Endothelial cell of hepatic sinusoid (primary cell): ENCODE results near the gene C2CD5.
"Not testable (repeated sequence)": the region's sequence is repeated elsewhere in the genome, so short reads cannot be mapped to it uniquely, and the experiment has no call there.

Source experiments
- in situ Hi-C: cut with HindIII; loops from 2 replicates; pipeline ENCODE4 v1.10.0; 2017; ENCODE audit warnings: low sequenced_read_pairs

The C2CD5 gene

DNA sequence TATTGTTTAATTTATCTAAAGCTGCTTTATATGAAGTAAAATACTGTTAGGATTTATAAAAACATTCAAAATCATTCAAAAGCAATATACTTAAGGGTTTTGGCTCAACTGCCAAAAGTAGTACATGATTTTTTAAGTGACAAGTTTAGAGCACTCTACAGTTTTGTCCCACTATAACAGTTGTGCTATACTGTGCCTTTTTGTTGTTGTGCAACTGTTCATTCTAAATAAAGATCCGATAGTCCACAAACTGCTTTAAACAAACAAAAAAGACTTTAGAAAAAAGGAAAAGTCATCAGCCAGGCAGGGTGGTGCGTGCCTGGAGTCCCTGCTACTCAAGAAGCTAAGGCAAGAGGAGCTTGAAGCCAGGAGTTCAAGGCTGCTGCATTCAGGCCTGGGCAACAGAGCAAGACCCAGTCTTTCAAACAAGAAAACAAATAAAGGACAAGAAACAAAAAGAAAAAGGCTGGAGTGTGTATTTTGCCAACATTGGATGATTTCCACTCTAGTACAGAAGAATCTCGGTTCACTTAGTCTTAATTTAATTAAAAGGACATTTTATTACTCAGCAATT, 7.3 kb downstream of the C2CD5 start:
- in situ Hi-C loops = no loop called here

DNA sequence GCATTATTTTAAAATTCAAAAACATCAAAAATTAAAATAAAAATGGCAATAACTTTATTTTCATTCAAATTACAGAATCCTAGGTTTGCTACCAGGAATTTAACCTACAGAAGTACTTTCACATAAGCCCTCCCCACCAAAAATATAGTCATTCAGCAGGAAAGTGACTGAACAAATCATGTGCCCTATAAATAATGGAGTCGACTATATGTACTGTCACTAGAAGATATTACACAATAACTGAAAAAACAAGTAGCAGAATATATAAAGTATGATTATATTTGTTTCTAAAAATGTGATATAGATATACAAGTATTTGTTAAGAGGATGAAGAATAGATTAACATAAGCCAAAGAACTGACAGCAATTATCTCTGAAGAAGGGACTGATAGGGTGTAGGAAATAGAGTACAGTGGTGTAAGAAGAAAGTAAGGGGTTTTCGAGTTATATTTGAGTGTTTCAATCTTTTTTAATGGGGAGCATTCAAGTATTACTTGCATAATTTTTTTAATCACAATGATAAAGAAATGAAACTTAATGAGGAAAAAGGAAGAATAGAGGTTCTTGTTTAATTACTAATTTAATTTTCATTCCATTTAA, 7.9 kb downstream of the C2CD5 start:
- in situ Hi-C loops = no loop called here

DNA sequence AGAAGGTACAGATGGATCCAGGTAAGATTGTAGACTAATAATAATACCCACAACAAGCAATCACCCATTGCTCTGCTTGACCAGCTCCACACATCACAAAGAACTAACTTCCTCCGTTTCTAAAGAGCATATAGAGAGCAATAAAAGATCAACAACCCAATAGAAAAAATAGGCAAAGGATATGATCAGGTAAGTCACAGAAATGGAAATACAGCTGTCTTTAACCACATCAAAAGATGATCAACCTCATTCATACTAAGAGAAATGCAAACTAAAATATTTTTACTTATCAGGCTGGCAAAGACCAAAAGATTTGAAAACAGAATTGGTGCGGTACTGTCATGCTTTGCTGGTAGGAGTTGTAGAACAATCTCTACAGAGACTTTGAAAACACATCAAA, 8.9 kb downstream of the C2CD5 start:
- in situ Hi-C loops = no loop called here

- in situ Hi-C loops = no loop called here
Measured at GRCh38 chr12:22535038-22535437, 9.3 kb downstream of the C2CD5 start.

GRCh38 chr12:22533155-22533554, 11.2 kb downstream of the C2CD5 start:
- in situ Hi-C loops = no loop called here

GRCh38 chr12:22532317-22532716, 12.0 kb downstream of the C2CD5 start:
- in situ Hi-C loops = no loop called here

DNA sequence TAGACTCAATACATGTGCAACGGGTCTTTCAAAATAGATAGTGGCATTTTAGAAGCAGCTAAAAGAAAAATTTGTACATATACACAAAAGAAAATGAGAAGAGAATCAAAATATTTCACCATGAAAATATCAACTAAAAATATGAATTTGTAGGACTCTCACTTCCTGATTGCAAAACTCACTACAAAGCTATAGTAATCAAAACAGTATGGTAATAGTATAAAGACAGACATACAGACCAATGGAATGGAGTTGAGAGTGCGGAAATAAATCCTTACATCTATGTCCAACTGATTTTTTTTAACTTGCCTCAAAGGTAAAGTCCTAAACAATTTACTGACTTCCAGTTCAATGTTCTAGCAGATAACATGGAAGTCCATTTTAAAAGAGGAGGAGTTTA, 13.1 kb downstream of the C2CD5 start:
- in situ Hi-C loops = no loop called here

DNA sequence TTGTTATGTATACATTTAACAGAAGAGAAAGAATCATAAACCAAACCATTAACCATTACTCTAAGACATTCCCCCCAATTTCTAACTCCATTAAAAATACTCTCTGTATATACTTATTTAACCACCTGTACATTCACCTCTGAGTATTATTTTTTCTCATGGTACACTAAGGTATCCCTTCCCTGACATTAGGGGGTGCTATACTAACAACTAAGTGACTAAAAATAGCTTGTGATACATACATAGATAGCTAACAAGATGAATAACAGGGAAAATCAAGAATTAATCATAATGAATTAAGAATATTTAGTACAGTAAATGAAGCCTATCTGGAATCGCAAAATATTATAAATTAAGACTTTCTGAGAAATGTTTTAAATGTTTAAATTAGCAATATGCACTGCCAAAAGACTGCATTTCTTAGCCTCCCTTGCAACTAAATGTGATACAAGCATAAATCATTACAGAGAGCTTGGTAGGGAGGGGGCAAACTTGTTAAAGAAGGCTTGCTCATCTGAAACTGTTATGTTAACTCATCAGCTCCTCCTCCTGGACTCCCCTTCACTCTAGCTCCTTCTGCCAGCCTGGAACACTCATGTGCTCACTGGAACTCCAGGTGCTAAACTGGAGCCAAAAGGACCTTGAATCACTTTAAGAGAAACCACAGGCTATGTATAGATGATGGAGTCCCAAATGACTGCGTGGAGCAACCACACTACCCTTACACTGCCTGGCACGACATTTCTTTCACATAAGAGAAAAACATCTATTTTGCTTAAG, 14.9 kb downstream of the C2CD5 start:
- in situ Hi-C loops = no loop called here

DNA sequence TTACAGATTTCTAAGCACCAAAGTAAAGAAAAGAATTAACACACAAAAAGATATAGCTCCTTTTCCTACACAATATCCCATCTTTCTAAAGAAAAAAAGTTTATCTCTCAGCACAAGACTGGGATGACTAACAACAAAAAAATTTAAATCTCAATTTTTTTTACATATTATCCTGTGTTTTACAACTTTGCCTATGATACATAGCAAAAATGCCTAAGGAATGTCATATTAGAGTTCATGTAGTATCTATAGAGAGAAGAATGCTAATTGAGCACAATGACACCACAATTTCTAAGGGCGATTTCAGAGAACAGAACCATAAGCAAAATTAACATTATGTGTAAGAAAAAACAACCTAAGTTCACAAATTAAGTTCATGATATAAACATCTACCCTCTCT, 16.3 kb downstream of the C2CD5 start:
- in situ Hi-C loops = no loop called here

DNA sequence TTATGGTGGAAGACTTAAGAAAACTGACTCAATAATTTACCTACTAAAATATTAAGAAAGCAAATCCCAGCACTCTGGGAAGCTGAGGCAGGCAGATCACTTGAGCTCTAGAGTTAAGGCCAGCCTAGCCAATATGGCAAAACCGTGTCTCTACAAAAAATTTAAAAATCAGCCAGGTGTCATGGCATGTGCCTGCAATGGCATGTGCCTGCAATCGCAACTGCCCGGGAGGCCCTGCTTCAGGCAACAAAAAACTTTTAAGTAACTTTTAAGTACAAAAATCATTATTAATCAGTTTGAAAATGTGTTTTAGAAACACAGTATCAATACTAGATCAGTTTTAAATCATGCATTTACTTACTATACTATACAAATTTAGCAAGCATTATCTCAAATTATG, 17.5 kb downstream of the C2CD5 start:
- in situ Hi-C loops = no loop called here

GRCh38 chr12:22525426-22525825, 18.9 kb downstream of the C2CD5 start:
- in situ Hi-C loops = no loop called here

DNA sequence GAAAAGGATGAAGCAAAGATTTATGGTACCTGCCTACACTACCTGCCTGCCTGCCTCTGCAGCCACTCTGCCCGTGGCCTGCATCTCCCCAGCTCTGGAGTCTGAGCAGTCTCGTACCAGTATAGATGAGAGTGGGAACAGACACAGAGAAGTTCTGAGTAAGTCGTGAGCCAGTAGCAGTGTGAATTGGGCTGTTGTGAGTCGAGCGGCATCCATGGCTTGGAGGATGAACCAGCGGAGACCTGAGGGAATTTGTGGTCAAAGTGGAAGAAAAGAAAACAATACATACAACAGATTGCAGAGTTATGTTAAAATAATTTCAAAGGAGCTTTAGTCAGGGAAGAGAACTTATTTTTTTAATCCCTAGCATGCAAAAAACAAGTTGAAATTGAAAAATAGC, 25.3 kb downstream of the C2CD5 start:
- in situ Hi-C loops = no loop called here

- in situ Hi-C loops = no loop called here
Measured at GRCh38 chr12:22518060-22518719, 26.2 kb downstream of the C2CD5 start.

GRCh38 chr12:22514875-22515274, 29.5 kb downstream of the C2CD5 start:
- in situ Hi-C loops = no loop called here

- in situ Hi-C loops = no loop called here
Measured at GRCh38 chr12:22505826-22506225, 38.5 kb downstream of the C2CD5 start.

GRCh38 chr12:22500100-22500499, 44.2 kb downstream of the C2CD5 start:
- in situ Hi-C loops = no loop called here

GRCh38 chr12:22499445-22499844, 44.9 kb downstream of the C2CD5 start:
- in situ Hi-C loops = no loop called here

DNA sequence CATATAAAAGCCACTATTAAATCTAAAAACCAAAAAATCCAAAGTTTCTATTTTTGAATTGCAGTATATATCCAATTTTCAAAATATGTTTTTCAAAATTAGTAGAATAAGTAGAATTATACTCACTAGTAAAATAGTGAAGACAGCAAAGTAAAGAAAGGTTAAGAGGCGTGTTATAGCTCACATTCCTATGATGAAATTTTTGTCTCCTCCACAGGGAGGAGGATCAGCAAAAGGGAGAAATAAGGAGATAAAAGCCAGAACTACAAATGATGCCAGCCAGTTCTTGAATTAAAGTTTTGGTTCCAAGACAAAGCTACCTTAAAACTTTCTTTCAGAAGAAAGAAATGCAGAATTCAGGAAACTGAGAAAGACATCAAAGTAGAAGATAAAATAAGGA, 50.0 kb downstream of the C2CD5 start:
- in situ Hi-C loops = no loop called here

DNA sequence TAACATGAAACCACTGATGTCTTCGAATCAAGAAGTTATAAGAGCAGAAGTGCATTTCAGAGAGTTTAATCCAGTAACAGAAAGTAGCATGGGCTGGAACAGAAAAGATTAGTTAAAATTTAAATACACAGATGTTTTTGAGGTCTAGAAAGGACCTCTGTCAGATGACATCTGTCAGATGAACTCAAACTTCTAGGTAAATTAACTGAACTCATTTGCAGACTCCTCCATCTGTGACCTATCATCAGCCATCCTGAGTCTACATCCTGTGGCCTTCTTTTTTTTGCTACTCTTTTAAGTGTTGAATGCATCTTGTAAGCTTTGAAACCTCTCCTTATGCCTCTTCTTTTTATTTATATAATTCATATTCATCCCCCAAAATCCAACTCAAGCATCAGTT, 53.3 kb downstream of the C2CD5 start:
- in situ Hi-C loops = no loop called here

- in situ Hi-C loops = no loop called here
Measured at GRCh38 chr12:22488478-22488877, 55.9 kb downstream of the C2CD5 start.

DNA sequence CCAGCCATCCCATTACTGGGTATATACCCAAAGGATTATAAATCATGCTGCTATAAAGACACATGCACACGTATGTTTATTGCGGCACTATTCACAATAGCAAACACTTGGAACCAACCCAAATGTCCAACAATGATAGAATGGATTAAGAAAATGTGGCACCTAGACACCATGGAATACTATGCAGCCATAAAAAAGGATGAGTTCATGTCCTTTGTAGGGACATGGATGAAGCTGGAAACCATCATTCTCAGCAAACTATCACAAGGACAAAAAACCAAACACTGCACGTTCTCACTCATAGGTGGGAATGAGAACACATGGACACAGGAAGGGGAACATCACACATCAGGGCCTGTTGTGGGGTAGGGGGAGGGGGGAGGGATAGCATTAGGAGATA, 56.7 kb downstream of the C2CD5 start:
- in situ Hi-C loops = not testable (repeated sequence)

- in situ Hi-C loops = no loop called here
Measured at GRCh38 chr12:22481547-22482104, 62.7 kb downstream of the C2CD5 start.
